GM10266 (cell line): Measurements from ENCODE around the gene LRMDA.

Experiments used
- DNase-seq: peaks from one replicate; pipeline ENCODE4 v3.0.0; 2012; ENCODE audit errors: extremely low spot score
- TF ChIP-seq, protein P1 (sequence below): IDR thresholded peaks from 2 replicates; pipeline ENCODE4 v1.5.1; 2012; ENCODE audit warnings: mild to moderate bottlenecking, low read depth; ENCODE audit not compliant: control insufficient read depth, insufficient read depth; ENCODE audit errors: missing control alignments

LRMDA gene

DNA sequence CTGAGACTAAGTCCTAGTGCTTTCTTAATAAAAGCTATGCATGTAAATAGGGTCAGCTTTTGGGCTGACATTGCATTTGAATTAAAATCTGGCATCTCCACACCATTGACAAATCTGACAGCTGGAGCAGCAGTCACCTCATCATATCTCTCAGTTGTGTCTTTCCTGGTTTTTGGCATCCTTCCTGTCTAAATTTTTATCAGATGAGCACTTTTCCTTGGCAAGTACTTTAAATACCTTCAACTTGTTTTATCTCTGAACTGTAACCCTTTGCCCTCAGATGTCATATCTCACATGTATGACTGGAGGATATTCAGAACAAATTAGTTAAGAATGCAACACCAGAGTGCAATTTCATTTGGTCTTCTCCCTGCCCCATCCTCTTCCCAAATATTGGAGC, 1066.2 kb downstream of the LRMDA start:
- TF ChIP-seq, protein P1, sequence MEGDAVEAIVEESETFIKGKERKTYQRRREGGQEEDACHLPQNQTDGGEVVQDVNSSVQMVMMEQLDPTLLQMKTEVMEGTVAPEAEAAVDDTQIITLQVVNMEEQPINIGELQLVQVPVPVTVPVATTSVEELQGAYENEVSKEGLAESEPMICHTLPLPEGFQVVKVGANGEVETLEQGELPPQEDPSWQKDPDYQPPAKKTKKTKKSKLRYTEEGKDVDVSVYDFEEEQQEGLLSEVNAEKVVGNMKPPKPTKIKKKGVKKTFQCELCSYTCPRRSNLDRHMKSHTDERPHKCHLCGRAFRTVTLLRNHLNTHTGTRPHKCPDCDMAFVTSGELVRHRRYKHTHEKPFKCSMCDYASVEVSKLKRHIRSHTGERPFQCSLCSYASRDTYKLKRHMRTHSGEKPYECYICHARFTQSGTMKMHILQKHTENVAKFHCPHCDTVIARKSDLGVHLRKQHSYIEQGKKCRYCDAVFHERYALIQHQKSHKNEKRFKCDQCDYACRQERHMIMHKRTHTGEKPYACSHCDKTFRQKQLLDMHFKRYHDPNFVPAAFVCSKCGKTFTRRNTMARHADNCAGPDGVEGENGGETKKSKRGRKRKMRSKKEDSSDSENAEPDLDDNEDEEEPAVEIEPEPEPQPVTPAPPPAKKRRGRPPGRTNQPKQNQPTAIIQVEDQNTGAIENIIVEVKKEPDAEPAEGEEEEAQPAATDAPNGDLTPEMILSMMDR: no peak
- no peak for DNase-seq

DNA sequence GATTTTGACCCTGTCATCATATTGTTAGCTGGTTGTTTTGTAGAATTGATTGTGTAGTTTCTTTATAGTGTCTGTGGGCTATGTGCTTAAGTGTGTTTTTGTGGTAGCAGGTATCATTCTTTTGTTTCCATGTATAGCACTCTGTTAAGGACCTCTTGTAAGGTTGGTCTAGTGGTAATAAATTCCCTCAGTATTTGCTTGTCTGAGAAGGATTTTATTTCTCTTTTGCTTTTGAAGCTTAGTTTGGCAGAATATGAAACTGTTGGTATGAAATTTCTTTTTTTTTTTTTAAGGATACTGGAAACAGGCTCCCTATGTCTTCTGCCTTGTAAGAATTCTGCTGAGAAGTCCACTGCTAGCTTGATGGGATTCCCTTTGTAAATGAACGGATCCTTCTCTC, 1073.4 kb downstream of the LRMDA start:
- TF ChIP-seq, protein P1: no peak

DNA sequence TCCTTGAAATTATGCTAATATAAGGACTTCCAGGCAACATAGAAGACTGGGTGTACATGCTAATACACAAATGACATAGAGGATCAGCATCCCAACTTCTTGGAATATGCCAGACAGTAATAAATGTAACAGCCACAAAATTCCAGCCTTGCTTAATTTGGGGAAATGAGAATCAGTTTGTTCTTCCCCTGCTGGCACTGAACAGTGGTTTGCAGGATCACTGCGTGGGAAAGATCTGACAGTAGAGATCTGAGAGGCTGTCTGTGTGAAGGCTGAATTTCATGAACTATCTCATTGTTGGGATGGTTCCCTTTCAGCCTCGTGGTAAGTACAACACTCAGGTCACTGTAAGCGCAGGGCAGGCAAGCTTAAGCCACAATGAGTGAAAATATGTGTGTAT, 1078.0 kb downstream of the LRMDA start:
- TF ChIP-seq, protein P1: no peak
- no peak for DNase-seq

More for the DNA sequence above, 1073.4 kb downstream of the LRMDA start:
- no peak for DNase-seq

DNA sequence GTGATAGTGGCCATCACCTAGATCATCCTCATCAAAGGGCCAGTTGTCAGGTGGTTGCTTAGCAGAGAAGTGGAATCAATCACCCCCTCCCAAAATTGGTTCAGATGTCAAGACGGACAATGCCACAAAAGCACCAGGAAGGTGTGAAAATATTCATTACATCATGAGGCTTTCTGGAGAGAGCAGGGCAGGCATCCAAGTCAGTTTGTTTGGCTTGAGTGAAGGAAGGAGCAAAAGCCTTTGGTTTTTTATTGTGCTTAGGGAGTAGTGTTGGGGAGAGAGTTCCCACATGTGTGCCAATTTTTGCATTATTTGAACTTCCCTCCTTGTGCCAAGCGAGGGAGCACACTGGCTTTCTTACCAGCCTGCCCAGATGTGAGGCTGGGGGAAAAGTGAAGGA, 1082.9 kb downstream of the LRMDA start:
- TF ChIP-seq, protein P1: no peak
- no peak for DNase-seq

DNA sequence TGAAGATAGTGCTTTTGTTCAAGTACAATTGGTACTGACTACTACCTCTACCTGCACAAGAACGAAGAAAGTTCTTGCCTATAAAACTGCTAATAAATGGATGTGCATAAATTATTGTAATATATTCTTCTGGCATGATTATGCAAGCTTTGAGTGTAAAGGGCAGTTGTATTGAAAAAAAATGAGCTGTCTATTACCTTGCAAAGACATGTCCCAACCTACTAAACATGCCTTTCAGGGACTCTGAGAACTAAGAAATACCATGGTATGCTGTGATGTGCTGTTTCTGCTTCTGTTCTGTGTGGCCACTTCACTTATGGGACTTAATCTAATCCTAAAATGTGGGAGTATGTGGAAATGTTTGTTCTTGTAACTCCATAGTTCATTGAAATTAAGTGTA, 1083.4 kb downstream of the LRMDA start:
- no peak for DNase-seq
- TF ChIP-seq, protein P1: no peak

DNA sequence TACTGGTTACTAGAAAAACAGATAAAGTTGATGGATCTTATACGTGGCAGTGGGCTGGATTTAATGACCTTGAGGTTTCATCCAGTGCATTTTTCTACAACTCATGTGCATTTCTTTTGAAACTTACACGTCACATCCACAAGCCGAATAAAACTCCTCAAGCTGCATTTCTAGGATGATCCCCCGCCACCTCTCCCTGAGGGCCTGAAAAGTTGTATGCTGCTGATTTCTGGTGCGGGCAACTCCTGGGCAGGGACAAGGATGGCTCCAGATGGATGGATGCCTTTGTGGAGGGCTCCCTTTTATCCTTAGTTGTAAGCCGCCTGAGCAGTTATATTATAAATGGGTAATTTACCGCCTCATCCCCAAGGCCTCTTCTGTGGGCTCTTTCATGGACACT, 1091.1 kb downstream of the LRMDA start:
- DNase-seq: no peak
- TF ChIP-seq, protein P1: no peak

DNA sequence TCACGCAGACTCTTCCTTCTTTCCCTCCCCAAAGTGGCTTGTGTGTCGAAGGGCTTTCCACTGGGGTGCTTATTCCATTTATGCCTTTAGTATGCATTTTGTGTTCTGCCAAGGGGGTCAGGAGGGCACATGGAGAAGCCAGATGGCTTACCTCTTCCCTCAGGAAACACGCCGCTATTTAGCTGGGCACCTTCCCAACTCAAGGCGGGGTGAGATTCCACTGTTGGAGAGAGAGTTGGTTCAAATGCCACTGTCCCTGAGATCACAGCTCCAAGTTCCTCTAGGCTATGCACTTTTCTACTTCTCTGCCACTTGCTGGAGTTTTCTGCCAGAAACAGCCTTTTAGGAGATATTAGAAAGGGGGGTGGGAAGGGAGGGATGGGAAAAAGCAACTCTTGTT, 1091.8 kb downstream of the LRMDA start:
- DNase-seq: no peak
- TF ChIP-seq, protein P1: no peak
